GM18861 (cell line): Measurements from ENCODE around the gene CEP83.

Experiments used
- ATAC-seq: cut with Tn5 transposase; IDR thresholded peaks from one replicate; pipeline ENCODE4 v1.9.1; 2021; ENCODE audit not compliant: unreplicated experiment

CEP83 gene

GRCh38 chr12:94271351-94271750 lies 188.3 kb downstream of the CEP83 start:
- no peak for ATAC-seq

GRCh38 chr12:94269316-94269999 lies 190.2 kb downstream of the CEP83 start:
- peak; percentile 51 for ATAC-seq

GRCh38 chr12:94267921-94268471 lies 191.7 kb downstream of the CEP83 start:
- no peak for ATAC-seq

- no peak for ATAC-seq
Measured at GRCh38 chr12:94267537-94267872, 192.2 kb downstream of the CEP83 start.

GRCh38 chr12:94266796-94267536 lies 192.7 kb downstream of the CEP83 start:
- no peak for ATAC-seq

DNA sequence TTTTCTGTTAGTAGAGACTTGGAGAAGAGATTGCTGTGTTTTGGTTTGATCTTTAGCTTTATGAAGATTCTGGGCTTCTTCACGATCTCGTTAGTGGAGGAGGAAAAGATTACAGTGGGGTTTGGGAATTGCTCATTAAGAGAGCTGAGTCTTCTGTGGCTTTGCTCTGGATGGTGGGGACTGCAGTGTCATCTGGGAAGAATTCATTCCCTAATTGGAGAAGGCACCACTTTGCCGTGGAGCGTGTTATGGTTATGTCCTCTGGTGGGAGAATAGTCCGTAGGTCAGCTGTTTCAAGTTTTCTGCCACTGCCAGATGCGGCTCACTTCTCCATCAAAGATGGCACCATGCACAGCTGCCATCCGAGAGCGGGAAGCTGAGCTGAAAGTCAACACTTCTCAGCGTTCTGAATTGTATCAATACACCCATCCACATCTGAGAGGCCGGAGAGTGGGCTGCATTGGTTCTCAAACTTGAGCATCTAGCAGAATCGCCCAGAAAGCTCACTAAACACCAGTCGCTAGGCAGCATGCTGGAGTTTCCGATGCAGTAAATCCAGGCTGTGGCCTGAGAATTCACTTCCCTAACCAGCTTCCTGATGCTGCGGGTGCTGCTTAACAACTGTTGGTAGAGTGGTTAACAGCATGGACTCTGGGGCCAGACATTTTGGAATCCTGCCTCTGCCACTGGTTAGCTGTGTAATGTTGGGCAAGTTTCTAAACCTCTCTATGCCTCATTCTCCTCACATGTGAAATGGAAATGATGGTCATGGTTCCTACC lies 193.5 kb downstream of the CEP83 start:
- no peak for ATAC-seq

GRCh38 chr12:94265539-94265938 lies 194.1 kb downstream of the CEP83 start:
- ATAC-seq = no peak

- ATAC-seq = no peak
Measured at GRCh38 chr12:94264736-94265485, 194.8 kb downstream of the CEP83 start.

DNA sequence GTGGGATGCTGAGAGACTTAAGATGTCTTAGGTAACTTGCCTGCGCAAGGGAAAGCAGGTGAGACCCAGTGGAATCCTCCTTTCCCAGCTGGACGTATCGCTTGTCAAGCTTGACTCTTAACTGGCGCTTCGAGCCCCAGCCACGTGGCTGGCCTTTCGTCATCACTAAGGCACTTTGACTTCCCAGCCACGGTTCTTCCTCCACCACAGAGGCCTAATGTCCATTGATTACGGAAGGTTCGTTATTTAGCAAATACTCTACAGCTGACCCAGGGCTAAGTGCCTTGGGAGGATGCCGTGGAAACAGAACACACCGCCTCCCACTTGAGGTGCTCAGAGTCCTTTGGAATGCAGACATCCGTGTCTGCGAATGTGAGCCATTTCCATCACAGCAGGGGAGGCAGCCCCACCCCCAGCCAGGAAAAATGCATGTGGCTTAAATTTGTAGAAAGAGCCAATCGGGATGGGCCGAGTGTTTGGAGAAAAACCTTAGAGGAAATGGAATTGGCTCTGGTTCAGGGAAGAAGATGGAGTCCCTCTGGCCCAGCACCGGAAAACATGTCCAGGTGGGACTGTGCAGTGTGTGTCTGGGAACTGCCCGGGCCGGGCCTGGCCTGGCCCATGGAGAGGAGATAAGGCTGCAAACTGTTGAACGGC lies 195.6 kb downstream of the CEP83 start:
- ATAC-seq = no peak

GRCh38 chr12:94263011-94263811 lies 196.5 kb downstream of the CEP83 start:
- ATAC-seq = no peak

GRCh38 chr12:94262228-94263010 lies 197.2 kb downstream of the CEP83 start:
- ATAC-seq = peak; percentile 48

DNA sequence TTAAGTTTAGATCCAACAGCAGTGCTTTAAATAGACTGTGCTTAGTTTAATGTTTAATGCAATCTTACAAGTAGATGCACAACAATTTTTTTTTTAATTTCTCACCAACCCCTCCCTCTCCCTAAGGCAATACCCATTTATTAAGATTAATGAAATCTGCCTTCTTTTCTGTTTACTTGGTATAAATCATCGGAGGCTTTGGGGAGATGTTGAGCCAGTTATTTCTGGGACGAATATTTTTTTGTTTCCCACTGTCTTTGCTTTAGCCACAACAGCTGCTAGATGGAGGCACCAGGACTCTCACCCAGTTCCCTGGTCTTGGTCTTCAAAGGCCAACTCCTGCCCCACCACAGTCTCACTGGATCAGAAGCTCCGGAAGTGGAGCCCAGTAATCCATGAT lies 197.9 kb downstream of the CEP83 start:
- ATAC-seq = no peak

DNA sequence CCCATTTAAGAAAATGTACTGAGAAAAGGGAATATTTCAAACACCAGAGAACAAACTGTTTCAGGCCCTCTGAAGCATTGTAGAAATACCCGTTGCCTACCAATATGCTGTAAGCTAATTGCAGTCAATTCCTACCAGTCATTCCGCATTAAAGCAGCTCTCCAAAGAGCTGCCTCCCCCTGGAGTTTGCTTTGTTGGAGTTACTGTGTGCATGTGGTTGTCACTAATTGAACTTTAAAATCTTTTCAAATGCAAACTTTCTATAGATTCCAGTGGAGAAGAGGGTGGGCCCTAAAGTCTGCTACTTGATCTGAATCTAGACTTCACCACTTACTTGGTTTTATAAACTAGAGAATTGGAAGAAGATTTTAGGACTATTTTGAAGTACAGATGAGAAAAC lies 198.5 kb downstream of the CEP83 start:
- no peak for ATAC-seq

DNA sequence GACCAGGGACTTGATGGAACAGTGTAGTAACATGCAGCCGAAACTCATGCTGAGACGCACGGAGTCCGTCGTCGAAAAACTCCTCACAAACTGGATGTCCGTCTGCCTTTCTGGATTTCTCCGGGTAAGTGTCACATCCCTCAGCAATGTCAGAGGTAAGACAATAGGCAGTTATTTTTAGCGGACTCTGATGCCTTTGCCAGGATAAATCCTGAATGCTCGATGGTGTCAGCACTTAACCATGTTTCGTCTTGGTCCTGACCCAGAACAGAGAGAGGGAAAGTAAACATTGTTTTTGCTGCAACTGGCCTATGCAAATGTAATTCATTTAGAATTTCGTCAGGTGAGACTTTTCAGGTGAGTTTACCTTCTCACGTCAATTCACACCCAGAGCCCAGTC lies 198.9 kb downstream of the CEP83 start:
- no peak for ATAC-seq

- no peak for ATAC-seq
Measured at GRCh38 chr12:94260017-94260416, 199.7 kb downstream of the CEP83 start.

DNA sequence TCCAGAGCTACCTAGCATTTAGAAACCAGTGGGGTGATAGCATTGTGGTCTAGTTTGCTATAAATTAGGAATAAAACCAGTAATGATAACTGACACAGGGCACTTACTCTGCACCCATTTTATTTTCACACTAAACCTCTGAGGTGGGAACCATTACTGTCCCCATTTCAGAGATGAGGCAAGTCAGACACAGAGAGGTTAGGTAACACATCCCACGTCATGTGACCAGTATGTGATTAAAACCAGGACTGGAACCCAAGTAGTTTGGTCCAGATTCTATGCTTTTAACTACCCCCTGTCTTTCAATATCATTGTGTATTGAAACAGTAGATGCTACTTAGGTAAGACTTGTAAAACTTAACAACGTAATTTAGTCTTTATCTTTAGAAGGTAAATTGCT lies 201.1 kb downstream of the CEP83 start:
- ATAC-seq = peak; percentile 25
